Cardiac muscle cell (in vitro differentiated cells and primary cell): ENCODE measurements around the gene KCNAB2. TPM values are rescaled to one million over a fixed set of nuclear protein-coding genes. Genes with fewer than 3 reads are reported as not detected.

ENCODE experiments used
- DNase-seq, 2 donors: peaks; one replicate each; pipeline versions ENCODE4 v3.0.0 to v3.0.0-alpha.2; 2010 to 2017; ENCODE audit warnings: low read depth in 1 of 2, low spot score in 1 of 2
- H3K27ac ChIP-seq: fragments of 200-600 bp; sonication (generic); 2 replicates; pipeline ENCODE4 v1.5.1; 2016
- H3K27me3 ChIP-seq: fragments of 200-600 bp; sonication (generic); 2 replicates; pipeline ENCODE4 v1.6.0; 2016; ENCODE audit warnings: control low read depth
- H3K36me3 ChIP-seq: fragments of 200-600 bp; sonication (generic); 2 replicates; pipeline ENCODE4 v1.5.1; 2016; ENCODE audit warnings: control low read depth
- H3K4me1 ChIP-seq: fragments of 200-600 bp; sonication (generic); 2 replicates; pipeline ENCODE4 v1.8.1; 2017; ENCODE audit warnings: low read depth, mild to moderate bottlenecking, mixed run types
- H3K4me3 ChIP-seq: fragments of 200-600 bp; sonication (generic); 2 replicates; pipeline ENCODE4 v1.5.1; 2016; ENCODE audit warnings: mild to moderate bottlenecking
- H3K9me3 ChIP-seq: fragments of 200-600 bp; sonication (generic); 2 replicates; pipeline ENCODE4 v1.5.1; 2017; ENCODE audit warnings: low read depth, mild to moderate bottlenecking, control low read depth
- polyA plus RNA-seq: library from polyadenylated mRNA; unstranded; fragments of >200 nt; fragmentation: Nextera tagmentation; extraction: Ambion mirVana; gene quantifications from 2 replicates; pipeline ENCODE4 v1.2.1, GENCODE V29; 2016
- total RNA-seq: library from RNA; depleted of rRNA; stranded (reverse); fragments of >200 nt; gene quantifications from 2 replicates; pipeline ENCODE4 v1.2.3, GENCODE V29; 2016
- TF ChIP-seq, protein P1 (sequence below): IDR thresholded peaks from 2 replicates; pipeline ENCODE4 v1.5.1; 2012; ENCODE audit warnings: low read depth, mild to moderate bottlenecking, low read length

Gene KCNAB2
- total and polyA plus RNA-seq, 2 experiments from 2014 or later: 5.5 to 10.8 TPM

- no peak for DNase-seq
- no peak overlapping the region for H3K4me3 ChIP-seq
- TF ChIP-seq, protein P1, sequence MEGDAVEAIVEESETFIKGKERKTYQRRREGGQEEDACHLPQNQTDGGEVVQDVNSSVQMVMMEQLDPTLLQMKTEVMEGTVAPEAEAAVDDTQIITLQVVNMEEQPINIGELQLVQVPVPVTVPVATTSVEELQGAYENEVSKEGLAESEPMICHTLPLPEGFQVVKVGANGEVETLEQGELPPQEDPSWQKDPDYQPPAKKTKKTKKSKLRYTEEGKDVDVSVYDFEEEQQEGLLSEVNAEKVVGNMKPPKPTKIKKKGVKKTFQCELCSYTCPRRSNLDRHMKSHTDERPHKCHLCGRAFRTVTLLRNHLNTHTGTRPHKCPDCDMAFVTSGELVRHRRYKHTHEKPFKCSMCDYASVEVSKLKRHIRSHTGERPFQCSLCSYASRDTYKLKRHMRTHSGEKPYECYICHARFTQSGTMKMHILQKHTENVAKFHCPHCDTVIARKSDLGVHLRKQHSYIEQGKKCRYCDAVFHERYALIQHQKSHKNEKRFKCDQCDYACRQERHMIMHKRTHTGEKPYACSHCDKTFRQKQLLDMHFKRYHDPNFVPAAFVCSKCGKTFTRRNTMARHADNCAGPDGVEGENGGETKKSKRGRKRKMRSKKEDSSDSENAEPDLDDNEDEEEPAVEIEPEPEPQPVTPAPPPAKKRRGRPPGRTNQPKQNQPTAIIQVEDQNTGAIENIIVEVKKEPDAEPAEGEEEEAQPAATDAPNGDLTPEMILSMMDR: no peak
- no peaks in the 10 kb centered on the region for H3K9me3 ChIP-seq
- no peaks in the 10 kb centered on the region for H3K27me3 ChIP-seq
- H3K36me3 ChIP-seq: no peaks in the 10 kb centered on the region
- H3K27ac ChIP-seq: no peak overlapping the region
- H3K4me1 ChIP-seq: no peaks in the 10 kb centered on the region
Observed at GRCh38 chr1:6093611-6094010, 47.9 kb downstream of the KCNAB2 start.

GRCh38 chr1:6094246-6094645, 48.6 kb downstream of the KCNAB2 start:
- no peak overlapping the region for H3K27ac ChIP-seq
- no peak overlapping the region for H3K4me3 ChIP-seq
- TF ChIP-seq, protein P1: no peak

DNA sequence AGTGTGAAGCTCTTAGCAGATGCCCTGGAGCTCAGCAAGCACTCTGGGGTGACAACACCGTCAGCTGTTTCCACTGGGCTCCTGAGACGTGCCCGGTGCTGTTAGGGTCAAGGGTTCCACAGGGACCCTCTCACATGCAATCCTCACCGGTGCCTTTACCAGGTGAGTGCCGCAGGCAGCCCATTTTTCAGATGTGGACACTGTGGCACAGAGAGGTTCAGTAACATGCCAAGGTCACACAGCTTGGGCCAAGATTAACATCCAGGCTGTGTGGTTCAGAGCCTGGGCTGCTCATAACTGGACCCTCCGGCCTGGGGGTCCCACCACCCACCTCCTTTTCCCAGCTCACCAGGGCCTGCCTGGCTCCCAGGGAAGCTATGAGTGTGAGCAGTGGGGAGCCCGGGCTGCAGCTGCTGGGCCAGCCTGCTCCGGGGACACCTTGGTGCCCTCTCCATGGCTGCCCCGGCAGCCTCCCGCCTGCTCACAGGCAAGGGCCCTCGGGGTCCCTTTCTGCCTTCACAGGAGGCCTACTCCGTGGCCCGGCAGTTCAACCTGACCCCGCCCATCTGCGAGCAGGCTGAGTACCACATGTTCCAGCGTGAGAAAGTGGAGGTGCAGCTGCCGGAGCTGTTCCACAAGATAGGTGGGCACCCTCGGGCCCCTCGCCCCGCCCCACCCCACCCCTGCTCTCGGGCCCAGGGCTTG, 49.3 kb downstream of the KCNAB2 start:
- no peaks in the 10 kb centered on the region for H3K36me3 ChIP-seq
- H3K9me3 ChIP-seq: no peaks in the 10 kb centered on the region
- TF ChIP-seq, protein P1: no peak
- no peak for DNase-seq
- H3K27ac ChIP-seq: no peak overlapping the region
- H3K4me3 ChIP-seq: no peak overlapping the region
- H3K4me1 ChIP-seq: no peaks in the 10 kb centered on the region
- no peaks in the 10 kb centered on the region for H3K27me3 ChIP-seq

More at GRCh38 chr1:6094246-6094645, 48.6 kb downstream of the KCNAB2 start:
- no peaks in the 10 kb centered on the region for H3K9me3 ChIP-seq
- no peaks in the 10 kb centered on the region for H3K4me1 ChIP-seq
- H3K36me3 ChIP-seq: no peaks in the 10 kb centered on the region
- H3K27me3 ChIP-seq: no peaks in the 10 kb centered on the region
- no peak for DNase-seq

- no peak overlapping the region for H3K27ac ChIP-seq
- TF ChIP-seq, protein P1: no peak
- no peaks in the 10 kb centered on the region for H3K27me3 ChIP-seq
- no peaks in the 10 kb centered on the region for H3K36me3 ChIP-seq
- DNase-seq: no peak
- H3K4me3 ChIP-seq: no peak overlapping the region
- no peaks in the 10 kb centered on the region for H3K9me3 ChIP-seq
- H3K4me1 ChIP-seq: no peaks in the 10 kb centered on the region
Observed at GRCh38 chr1:6095511-6096242, 50.0 kb downstream of the KCNAB2 start.

DNA sequence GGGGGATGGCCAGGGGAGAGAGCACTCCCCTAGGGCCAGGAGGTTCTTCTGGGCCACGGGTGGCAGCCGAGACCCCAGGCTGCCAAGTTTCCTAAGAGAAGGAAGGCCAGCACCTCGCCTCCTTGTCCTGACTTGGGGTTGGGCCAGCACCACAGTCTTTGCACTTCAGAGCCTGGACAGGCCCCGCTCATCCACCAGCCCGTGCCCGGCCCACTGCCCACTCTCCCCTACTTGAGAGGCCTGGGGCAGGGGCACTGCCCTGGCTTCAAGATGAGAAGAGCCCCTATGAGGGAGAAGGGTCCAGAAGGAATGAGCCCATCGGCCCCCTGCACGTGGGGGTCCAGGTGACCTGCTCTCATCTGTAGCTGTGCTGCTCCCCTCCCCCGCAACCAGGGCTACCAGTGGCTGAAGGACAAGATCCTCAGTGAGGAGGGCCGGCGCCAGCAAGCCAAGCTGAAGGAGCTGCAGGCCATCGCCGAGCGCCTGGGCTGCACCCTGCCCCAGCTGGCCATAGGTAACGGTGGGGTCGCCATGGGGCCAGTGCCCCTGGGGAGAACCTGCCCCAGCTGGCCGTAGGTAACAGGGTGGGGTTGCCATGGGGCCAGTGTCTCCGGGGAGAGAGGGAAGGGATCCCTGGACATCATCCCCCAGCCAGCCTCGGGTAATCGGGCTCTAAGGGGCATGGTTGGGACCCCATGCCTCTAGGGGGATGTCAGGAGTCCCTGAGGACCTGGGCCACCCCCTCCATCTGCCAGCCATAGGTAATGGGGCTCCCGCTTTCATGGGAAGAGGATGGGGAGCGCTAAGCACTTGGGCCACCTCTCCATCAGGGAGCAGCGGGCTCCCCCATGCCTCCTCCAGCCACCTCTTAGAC, 50.8 kb downstream of the KCNAB2 start:
- no peaks in the 10 kb centered on the region for H3K27me3 ChIP-seq
- DNase-seq: no peak

More for the DNA sequence above, 50.8 kb downstream of the KCNAB2 start:
- H3K27ac ChIP-seq: no peak overlapping the region
- H3K4me3 ChIP-seq: no peak overlapping the region
- no peaks in the 10 kb centered on the region for H3K36me3 ChIP-seq
- H3K9me3 ChIP-seq: no peaks in the 10 kb centered on the region
- no peaks in the 10 kb centered on the region for H3K4me1 ChIP-seq
- TF ChIP-seq, protein P1: no peak
